Umbilical cord (tissue), 2 donors: Measurements from ENCODE around the gene PPP5C. TPM values are rescaled to one million over a fixed set of nuclear protein-coding genes. Genes with fewer than 3 reads are reported as not detected.
A peak's percentile ranks its signal among the peaks of the same experiment; 100 is the strongest.
"Not testable (repeated sequence)": the region's sequence is repeated elsewhere in the genome, so short reads cannot be mapped to it uniquely, and the experiment has no call there.

Experiments
- DNase-seq: peaks from one replicate; pipeline ENCODE4 v3.0.0-alpha.2; 2015; ENCODE audit warnings: low spot score
- total RNA-seq: library from RNA; depleted of rRNA; stranded (reverse); fragments of >200 nt; gene quantifications from one replicate; pipeline ENCODE4 v1.2.3, GENCODE V29; 2014; ENCODE audit warnings: low replicate concordance; ENCODE audit not compliant: insufficient read depth

Gene PPP5C
- total RNA-seq, 1 donor from 2014 or later, result 33.9 TPM

- no peak for DNase-seq
These were observed 83.1 kb downstream of the PPP5C start for GRCh38 chr19:46429999-46430398.

DNA sequence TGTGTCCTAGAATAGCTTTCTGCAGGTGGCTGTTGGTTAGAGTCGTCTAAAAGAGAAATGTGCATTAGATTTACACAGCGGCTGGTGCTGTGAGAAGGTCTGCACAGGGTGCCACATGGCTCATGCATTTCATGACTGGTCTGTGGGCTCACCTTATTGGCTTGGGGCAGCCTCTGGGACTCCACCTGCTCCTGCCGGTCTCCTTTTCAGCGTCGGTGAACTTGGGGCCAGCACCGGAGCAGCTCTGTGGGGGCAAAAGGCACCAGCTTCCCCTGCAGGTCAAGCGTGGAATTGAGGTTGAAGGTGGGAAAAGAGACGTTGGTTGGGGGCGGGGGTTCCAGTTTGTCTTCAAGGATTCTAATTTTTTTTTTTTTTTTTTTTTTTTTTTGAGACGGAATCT, 84.9 kb downstream of the PPP5C start:
- no peak for DNase-seq

- DNase-seq, result not testable (repeated sequence)
These were observed 86.6 kb downstream of the PPP5C start for GRCh38 chr19:46433470-46433869.

GRCh38 chr19:46435009-46435408, 88.1 kb downstream of the PPP5C start:
- peak; percentile 39 for DNase-seq

GRCh38 chr19:46435689-46436088, 88.8 kb downstream of the PPP5C start:
- DNase-seq, result not testable (repeated sequence)

Other genes starting within 250 kb of the PPP5C start
- not detected for gene IGFL3, start 222.4 kb upstream of the PPP5C start, total RNA-seq
- gene IGFL2, start 198.8 kb upstream of the PPP5C start, total RNA-seq, result 35.6 TPM
- not detected for gene IGFL1, start 117.3 kb upstream of the PPP5C start, total RNA-seq
- 66.4 TPM for gene HIF3A, start 50.0 kb upstream of the PPP5C start, total RNA-seq
- 61.2 TPM for gene CCDC8, start 66.5 kb downstream of the PPP5C start, total RNA-seq
- not detected for gene PNMA8C, start 81.8 kb downstream of the PPP5C start, total RNA-seq
- gene PNMA8A, start 124.5 kb downstream of the PPP5C start, total RNA-seq, result 10.4 TPM
- gene PNMA8B, start 148.8 kb downstream of the PPP5C start, total RNA-seq, result 3.1 TPM